Transverse colon (tissue), 4 donors: Measurements from ENCODE around the gene THOP1.

Source experiments
- CTCF ChIP-seq, 5 experiments: fragments of 200-600 bp in 3 of 5; fragments of 450-650 bp in 2 of 5; sonication (generic) in 3 of 5; IDR thresholded peaks; 1 replicate in 2 of 5; 2 replicates in 3 of 5; pipeline ENCODE4 v1.5.1; 2016 to 2017; ENCODE audit warnings: antibody characterized with exemption in 5 of 5, inconsistent platforms in 3 of 5, mild to moderate bottlenecking in 2 of 5, moderate library complexity in 1 of 5
- POLR2AphosphoS5 ChIP-seq, 3 donors: sonication (generic); formaldehyde crosslinking; IDR thresholded peaks; one replicate each; pipeline ENCODE4 v1.6.1; 2016; ENCODE audit warnings: antibody characterized with exemption in 3 of 3

GRCh38 chr19:2811735-2812413 is 26.6 kb downstream of the THOP1 start:
- TF ChIP-seq POLR2AphosphoS5 (IDR thresholded peaks at IDR 0.05) (peak in 1 of 3 donors; percentile 69), CTCF (IDR thresholded peaks at IDR 0.05) (no peak)
